Activated CD4-positive, alpha-beta T cell treated with anti-CD3 and anti-CD28 coated beads for 36 hours (primary cell): ENCODE results near the gene TEX264. TPM values are rescaled to one million over a fixed set of nuclear protein-coding genes. Genes with fewer than 3 reads are reported as not detected.
A peak's percentile ranks its signal among the peaks of the same experiment; 100 is the strongest.
"Not testable (repeated sequence)": the region's sequence is repeated elsewhere in the genome, so short reads cannot be mapped to it uniquely, and the experiment has no call there.

Source experiments
- ATAC-seq: fragments of 200-7000 bp; cut with Tn5 transposase; one replicate; pipeline ENCODE4 v1.10.0; 2021; ENCODE audit warnings: mild to moderate bottlenecking, moderate library complexity
- CTCF ChIA-PET: fragments of 350-600 bp; sonication (Branson Sonifier 250); formaldehyde crosslinking; loops from one replicate; lab custom pipeline; 2021; ENCODE audit warnings: antibody characterized with exemption; lab: Charles Lee
- POLR2A ChIA-PET: fragments of 350-600 bp; sonication (Branson Sonifier 250); formaldehyde crosslinking; loops from one replicate; lab custom pipeline; 2021; ENCODE audit warnings: antibody characterized with exemption, inconsistent platforms; lab: Charles Lee
- DNase-seq: peaks from one replicate; pipeline ENCODE4 v3.0.0-alpha.2; 2020
- H3K27ac Mint-ChIP-seq: one replicate; pipeline ENCODE4 v1.8.0; 2021; ENCODE audit warnings: mixed read lengths
- H3K27me3 Mint-ChIP-seq: one replicate; pipeline ENCODE4 v1.8.0; 2021; ENCODE audit warnings: mixed read lengths
- H3K36me3 Mint-ChIP-seq: one replicate; pipeline ENCODE4 v1.8.0; 2021; ENCODE audit warnings: low read depth, mixed read lengths
- H3K4me1 Mint-ChIP-seq: one replicate; pipeline ENCODE4 v1.8.0; 2021; ENCODE audit warnings: mixed read lengths
- H3K4me3 Mint-ChIP-seq: one replicate; pipeline ENCODE4 v1.8.0; 2021; ENCODE audit warnings: mild to moderate bottlenecking, moderate library complexity, mixed read lengths
- H3K9me3 Mint-ChIP-seq: one replicate; pipeline ENCODE4 v1.8.0; 2021; ENCODE audit warnings: low read depth, mixed read lengths
- intact Hi-C, 2 experiments: fragments of 100-400 bp; cut with DNase I in 1 of 2; cut with micrococcal nuclease in 1 of 2; formaldehyde crosslinking; loops; one replicate each; pipeline versions ENCODE4 v1.14.2 to v1.15.1; 2022 to 2024; cut with DNase I, micrococcal nuclease
- total RNA-seq, 2 experiments: library from RNA; stranded (reverse); gene quantifications; one replicate each; pipeline ENCODE4 v1.2.3, GENCODE V29; 2021

TEX264 gene
- total RNA-seq, 2 experiments from 2014 or later, result 35.3 to 37.4 TPM

DNA sequence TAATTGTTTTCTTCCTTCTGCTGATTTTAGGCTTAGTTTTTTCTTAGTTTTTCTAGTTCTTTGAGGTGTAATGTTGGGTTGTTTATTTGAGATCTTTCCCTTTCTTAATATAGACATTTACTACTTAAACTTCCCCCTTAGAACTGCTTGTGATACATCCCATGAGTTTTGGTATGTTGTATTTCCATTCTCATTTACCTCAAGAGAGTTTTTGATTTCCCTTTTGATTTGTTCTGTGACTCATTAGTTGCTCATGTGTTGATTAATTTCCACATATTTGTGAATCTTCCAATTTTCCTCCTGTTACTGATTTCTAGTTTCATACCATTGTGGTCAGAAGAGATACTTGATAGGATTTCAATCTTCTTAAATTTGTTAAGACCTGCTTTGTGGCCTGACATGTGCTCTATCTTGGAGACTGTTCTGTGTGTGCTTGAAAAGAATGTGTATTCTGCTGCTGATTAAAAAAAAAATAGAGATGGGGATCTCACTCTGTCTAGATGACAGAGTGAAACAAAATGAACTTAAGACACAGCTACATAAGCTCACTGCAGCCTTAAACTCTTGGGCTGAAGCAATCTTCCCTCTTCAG lies 58.1 kb downstream of the TEX264 start:
- ChIA-PET POLR2A (no interaction called here), CTCF (interaction anchor here (0.7 to 1.7 kb wide), 4 partner anchors 14 to 71 kb away, joined by 3 to 6 read pairs (median 5); no protein-coding TSS in a partner anchor)
- Mint-ChIP-seq H3K4me1 (peaks cover 27% of the 10 kb centered on the region), H3K27me3 (no peaks in the 10 kb centered on the region), H3K4me3 (no peak overlapping the region), H3K27ac (peak overlapping the region; percentile 48), H3K36me3 (no peaks in the 10 kb centered on the region), H3K9me3 (no peaks in the 10 kb centered on the region)
- intact Hi-C loops, result no loop called here
- DNase-seq (no peak), ATAC-seq (peak; percentile 76)

DNA sequence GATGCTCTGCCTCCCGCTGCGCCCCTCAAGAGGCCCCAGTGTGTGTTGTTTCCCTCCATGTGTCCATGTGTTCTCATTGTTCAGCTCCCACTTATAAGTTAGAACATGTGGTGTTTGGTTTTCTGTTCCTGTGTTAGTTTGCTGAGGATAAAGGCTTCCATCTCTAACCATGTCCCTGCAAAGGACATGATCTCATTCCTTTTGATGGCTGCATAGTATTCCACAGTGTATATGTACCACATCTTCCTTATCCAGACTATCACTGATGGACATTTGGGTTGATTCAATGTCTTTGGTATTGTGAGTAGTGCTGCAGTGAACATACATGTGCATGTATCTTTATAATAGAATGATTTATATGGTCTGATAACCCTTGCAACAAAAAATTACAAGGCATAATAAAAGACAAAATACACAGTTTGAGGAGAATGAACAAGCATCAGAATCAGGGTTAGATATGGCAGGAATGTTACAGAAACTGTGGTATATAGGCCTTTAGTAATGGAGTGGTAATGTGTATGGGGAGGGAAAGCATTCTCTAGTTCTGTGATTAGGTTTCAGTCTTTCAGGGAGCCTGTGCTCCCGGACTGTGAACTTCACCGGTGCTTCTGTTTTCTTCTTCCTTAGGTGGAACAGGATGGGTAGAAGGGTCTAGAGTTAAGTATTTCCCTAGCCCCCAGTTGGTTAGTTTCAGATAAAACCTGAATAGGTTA lies 63.0 kb downstream of the TEX264 start:
- ChIA-PET POLR2A (no interaction called here), CTCF (interaction anchor here (0.8 kb wide), 1 partner anchor 68 kb away, joined by 3 read pairs; no protein-coding TSS in a partner anchor)
- intact Hi-C loops, result no loop called here
- Mint-ChIP-seq H3K9me3 (no peaks in the 10 kb centered on the region), H3K27ac (no peak overlapping the region), H3K27me3 (peaks cover 13% of the 10 kb centered on the region), H3K4me1 (peaks cover 26% of the 10 kb centered on the region), H3K4me3 (no peak overlapping the region), H3K36me3 (no peaks in the 10 kb centered on the region)
- DNase-seq (no peak), ATAC-seq (peak; percentile 13)

DNA sequence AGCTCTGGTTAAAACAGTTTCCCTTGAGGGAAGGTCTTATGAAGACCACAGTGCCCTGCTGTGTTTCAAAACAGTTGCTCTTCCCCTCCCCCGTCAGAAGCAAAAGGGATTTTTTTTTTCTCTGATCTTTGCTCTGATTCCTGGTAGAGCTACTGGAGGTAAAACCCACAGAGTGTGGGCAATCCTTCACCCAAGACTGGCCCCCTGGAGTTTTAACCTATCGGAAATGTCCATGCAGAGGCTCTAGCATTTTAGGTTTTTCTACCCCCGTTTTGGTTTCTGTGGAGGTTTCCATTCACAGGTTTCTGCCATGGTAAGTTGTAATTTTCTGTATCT lies 63.5 kb downstream of the TEX264 start:
- ChIA-PET POLR2A (no interaction called here), CTCF (interaction anchor here (0.6 to 1.5 kb wide), 5 partner anchors 8 to 1039 kb away, joined by 3 to 4 read pairs (median 3); no protein-coding TSS in a partner anchor)
- Mint-ChIP-seq H3K36me3 (no peaks in the 10 kb centered on the region), H3K27me3 (peaks cover 13% of the 10 kb centered on the region), H3K4me1 (peaks cover 22% of the 10 kb centered on the region), H3K9me3 (no peaks in the 10 kb centered on the region), H3K4me3 (no peak overlapping the region), H3K27ac (no peak overlapping the region)
- ATAC-seq (peak; percentile 84), DNase-seq (peak; percentile 39)
- intact Hi-C loops, result no loop called here

DNA sequence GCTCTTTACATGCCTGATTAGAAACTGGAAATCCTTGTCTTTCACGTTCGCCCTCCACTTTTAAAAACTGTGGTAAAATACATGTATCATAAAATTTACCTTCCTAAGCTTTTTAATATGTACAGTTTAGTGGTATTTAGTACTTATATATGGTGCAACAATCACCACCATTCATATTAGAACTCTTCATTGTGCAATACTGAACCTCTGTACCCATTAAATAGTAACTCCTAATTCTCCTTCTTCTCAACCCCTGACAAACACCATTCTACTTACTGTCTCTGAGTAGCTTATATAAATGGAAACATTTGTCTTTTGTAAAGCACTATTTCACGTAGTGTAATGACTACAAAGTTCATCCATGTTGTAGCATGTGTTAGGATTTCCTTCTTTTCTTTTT lies 64.0 kb downstream of the TEX264 start:
- POLR2A ChIA-PET, result no interaction called here
- intact Hi-C loops, result no loop called here
- H3K27me3 Mint-ChIP-seq, result peaks cover 14% of the 10 kb centered on the region
- H3K9me3 Mint-ChIP-seq, result no peaks in the 10 kb centered on the region
- DNase-seq (no peak), ATAC-seq (peak; percentile 23)
- peaks cover 18% of the 10 kb centered on the region for H3K4me1 Mint-ChIP-seq
- CTCF ChIA-PET, result interaction anchor here (0.6 to 1.5 kb wide), 6 partner anchors 8 to 1040 kb away, joined by 3 to 4 read pairs (median 3); no protein-coding TSS in a partner anchor
- no peak overlapping the region for H3K4me3 Mint-ChIP-seq
- peak overlapping the region; percentile 68 for H3K27ac Mint-ChIP-seq
- H3K36me3 Mint-ChIP-seq, result no peaks in the 10 kb centered on the region

DNA sequence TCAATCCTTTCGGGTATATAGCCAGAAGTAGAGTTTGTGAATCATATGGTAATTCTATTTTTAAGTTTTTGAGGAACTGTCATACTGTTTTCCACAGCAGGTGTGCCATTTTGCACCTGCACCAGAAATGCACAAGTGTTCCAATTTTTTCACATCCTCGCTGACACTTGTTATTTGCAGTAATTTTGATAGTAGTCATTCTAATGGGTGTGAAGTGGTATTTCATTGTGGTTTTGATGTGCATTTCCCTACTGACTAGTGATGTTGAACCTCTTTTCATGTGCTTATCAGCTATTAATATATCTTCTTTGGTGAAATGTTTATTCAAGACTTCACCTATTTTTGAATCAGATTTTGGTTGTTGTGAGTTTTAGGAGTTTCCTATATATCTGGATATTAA lies 64.9 kb downstream of the TEX264 start:
- H3K36me3 Mint-ChIP-seq, result no peaks in the 10 kb centered on the region
- no peak overlapping the region for H3K4me3 Mint-ChIP-seq
- H3K4me1 Mint-ChIP-seq, result peaks cover 18% of the 10 kb centered on the region
- no peak for ATAC-seq
- no peak for DNase-seq
- no peak overlapping the region for H3K27ac Mint-ChIP-seq
- H3K9me3 Mint-ChIP-seq, result no peaks in the 10 kb centered on the region
- POLR2A ChIA-PET, result no interaction called here
- H3K27me3 Mint-ChIP-seq, result peaks cover 16% of the 10 kb centered on the region
- intact Hi-C loops, result no loop called here
- CTCF ChIA-PET, result interaction anchor here (1.3 to 1.5 kb wide), 2 partner anchors 9 kb away, joined by 3 to 4 read pairs; no protein-coding TSS in a partner anchor

DNA sequence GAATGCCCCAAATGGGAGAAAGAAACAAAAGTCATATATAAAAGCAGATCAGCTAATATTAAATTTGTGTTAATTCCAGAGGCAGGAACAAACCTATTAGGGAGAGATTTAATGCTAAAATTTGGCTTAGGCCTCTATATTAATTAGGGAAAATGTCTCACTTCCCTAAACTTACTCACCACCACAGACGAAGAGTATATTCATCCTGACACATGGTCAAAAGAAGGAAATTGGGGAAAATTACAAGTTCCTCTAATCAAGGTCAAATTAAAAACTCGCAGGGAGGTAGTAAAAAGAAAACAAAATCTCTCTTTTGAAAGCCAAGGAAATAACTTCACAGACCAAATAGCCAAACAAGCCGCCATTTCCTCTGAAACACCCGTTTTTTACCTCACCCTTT lies 68.1 kb downstream of the TEX264 start:
- intact Hi-C loops, result no loop called here

DNA sequence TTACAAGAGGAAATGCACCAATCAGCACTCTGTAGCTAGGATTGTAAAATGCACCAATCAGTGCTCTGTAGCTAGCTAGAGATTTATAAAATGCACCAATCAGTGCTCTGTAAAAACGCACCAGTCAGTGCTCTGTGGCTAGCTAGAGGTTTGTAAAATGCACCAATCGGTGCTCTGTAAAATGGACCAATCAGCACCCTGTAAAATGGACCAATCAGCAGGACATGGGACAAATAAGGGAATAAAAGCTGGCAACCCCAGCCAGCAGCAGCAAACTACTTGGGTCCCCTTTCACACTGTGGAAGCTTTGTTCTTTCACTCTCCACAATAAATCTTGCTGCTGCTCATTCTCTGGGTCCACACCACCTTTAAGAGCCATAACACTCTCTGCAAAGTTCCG lies 71.3 kb downstream of the TEX264 start:
- H3K4me3 Mint-ChIP-seq, DNase-seq, POLR2A ChIA-PET, intact Hi-C loops, H3K27ac Mint-ChIP-seq, H3K36me3 Mint-ChIP-seq, ATAC-seq, H3K4me1 Mint-ChIP-seq, H3K9me3 Mint-ChIP-seq: not testable (repeated sequence)
- H3K27me3 Mint-ChIP-seq, result peaks cover 11% of the 10 kb centered on the region
- CTCF ChIA-PET, result interaction anchor here (0.6 to 1.9 kb wide), 3 partner anchors 16 to 61 kb away, joined by 3 to 4 read pairs (median 3); no protein-coding TSS in a partner anchor

More for the DNA sequence above, 68.1 kb downstream of the TEX264 start:
- H3K36me3 Mint-ChIP-seq, result no peaks in the 10 kb centered on the region
- peaks cover 16% of the 10 kb centered on the region for H3K4me1 Mint-ChIP-seq
- ChIA-PET POLR2A (no interaction called here), CTCF (no interaction called here)
- DNase-seq (no peak), ATAC-seq (no peak)
- H3K9me3 Mint-ChIP-seq, result no peaks in the 10 kb centered on the region
- no peak overlapping the region for H3K27ac Mint-ChIP-seq
- peaks cover 16% of the 10 kb centered on the region for H3K27me3 Mint-ChIP-seq
- no peak overlapping the region for H3K4me3 Mint-ChIP-seq

DNA sequence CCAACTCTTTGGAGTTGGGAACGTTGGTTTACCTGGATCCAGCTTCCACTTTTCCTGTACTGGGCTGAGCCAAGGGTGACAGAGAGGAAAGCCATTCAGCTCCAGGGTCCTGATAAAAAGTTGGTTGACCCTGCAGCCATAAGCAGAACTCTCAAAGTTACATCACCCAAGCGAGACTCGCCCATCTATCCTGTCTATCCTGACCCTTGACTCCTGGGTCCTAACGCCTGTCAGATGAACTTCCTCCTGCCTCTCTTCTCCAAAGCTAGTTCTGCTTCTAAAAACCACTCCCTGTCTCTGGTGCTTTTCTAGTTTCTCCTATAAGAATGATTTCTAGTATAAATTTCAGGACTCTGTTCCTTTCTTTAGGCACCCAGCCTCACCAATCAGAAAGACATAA lies 71.9 kb downstream of the TEX264 start:
- POLR2A ChIA-PET, DNase-seq, H3K36me3 Mint-ChIP-seq, ATAC-seq, intact Hi-C loops, H3K4me1 Mint-ChIP-seq, H3K9me3 Mint-ChIP-seq, H3K4me3 Mint-ChIP-seq, H3K27me3 Mint-ChIP-seq, H3K27ac Mint-ChIP-seq: not testable (repeated sequence)
- CTCF ChIA-PET, result interaction anchor here (0.7 to 1.9 kb wide), 4 partner anchors 13 to 55 kb away, joined by 3 to 5 read pairs (median 4); no protein-coding TSS in a partner anchor

DNA sequence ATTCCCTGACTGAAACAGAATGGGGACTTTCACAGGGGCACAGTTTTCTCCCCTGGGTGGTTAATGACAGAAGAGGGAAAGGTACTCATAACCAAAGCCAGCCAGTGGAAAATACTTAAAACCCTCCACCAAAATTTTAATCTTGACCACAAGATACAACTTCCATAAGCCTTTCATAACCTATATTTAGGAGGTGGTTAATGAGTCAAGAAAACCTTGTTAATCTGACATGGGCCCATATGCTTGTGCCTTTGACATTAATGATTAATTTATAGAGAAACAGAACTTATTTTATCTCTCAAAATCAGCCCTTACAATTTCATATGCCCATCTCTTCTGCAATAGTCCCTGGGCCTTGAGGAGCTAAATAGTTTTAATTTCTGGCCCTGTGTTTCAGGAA lies 76.8 kb downstream of the TEX264 start:
- intact Hi-C loops, result no loop called here
- no peaks in the 10 kb centered on the region for H3K27me3 Mint-ChIP-seq
- H3K4me1 Mint-ChIP-seq, result peaks cover 13% of the 10 kb centered on the region
- no peaks in the 10 kb centered on the region for H3K9me3 Mint-ChIP-seq
- ChIA-PET CTCF (interaction anchor here (1.0 kb wide), 1 partner anchor 11 kb away, joined by 3 read pairs; no protein-coding TSS in a partner anchor), POLR2A (no interaction called here)
- ATAC-seq, result no peak
- no peak overlapping the region for H3K27ac Mint-ChIP-seq
- DNase-seq, result no peak
- H3K4me3 Mint-ChIP-seq, result no peak overlapping the region
- no peaks in the 10 kb centered on the region for H3K36me3 Mint-ChIP-seq

DNA sequence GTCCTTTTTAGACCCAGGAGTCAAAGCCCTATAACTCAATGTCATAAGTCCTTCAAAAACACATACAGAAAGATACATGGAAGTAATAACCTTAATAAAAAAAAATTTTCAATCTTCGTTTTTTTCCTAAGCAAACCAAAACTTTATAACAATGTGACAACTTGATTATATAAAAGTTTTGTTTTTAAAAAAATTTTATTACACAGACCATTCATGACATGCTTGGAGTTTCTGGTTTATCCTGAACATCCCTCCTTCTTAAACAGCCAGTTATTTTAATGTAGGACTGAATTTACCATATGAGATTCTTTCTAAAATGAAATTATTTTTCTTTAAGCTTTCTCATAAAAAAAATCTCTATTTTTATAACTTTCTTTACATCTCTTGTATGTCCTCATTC lies 77.3 kb downstream of the TEX264 start:
- intact Hi-C loops, result no loop called here
- POLR2A ChIA-PET, result no interaction called here
- Mint-ChIP-seq H3K9me3 (no peaks in the 10 kb centered on the region), H3K27ac (no peak overlapping the region), H3K27me3 (no peaks in the 10 kb centered on the region), H3K36me3 (no peaks in the 10 kb centered on the region), H3K4me3 (no peak overlapping the region), H3K4me1 (peaks cover 13% of the 10 kb centered on the region)
- CTCF ChIA-PET, result interaction anchor here (0.6 to 1.0 kb wide), 2 partner anchors 10 to 138 kb away, joined by 3 read pairs; no protein-coding TSS in a partner anchor
- DNase-seq (no peak), ATAC-seq (no peak)

DNA sequence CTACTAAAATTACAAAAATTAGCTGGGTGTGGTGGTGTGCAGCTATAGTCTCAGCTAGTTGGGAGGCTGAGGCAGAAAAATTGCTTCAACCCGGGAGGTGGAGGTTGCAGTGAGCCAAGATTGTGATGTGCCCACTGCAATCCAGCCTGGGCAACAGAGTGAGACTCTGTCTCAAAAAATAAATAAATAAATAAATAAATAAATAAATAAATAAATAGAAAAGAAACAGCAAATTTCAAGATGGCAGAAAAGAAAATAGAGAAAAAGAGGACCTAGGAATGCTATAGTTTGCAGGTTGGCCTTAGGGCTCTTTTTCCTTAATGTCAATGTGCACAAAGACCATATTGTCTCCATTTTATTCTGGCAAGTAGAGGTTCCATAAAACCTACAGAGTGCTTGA lies 79.8 kb downstream of the TEX264 start:
- intact Hi-C loops, result no loop called here
- ATAC-seq, result no peak
- Mint-ChIP-seq H3K36me3 (no peaks in the 10 kb centered on the region), H3K9me3 (peaks cover 8% of the 10 kb centered on the region), H3K4me1 (peaks cover 13% of the 10 kb centered on the region), H3K4me3 (no peak overlapping the region), H3K27me3 (peaks cover 6% of the 10 kb centered on the region), H3K27ac (no peak overlapping the region)
- POLR2A ChIA-PET, result no interaction called here
- CTCF ChIA-PET, result no interaction called here
- DNase-seq, result no peak
